HL-60/S4 treated with phorbol 12-myristate 13-acetate at 8.2 ng/mL for 4 days and 3 days (cell line): ENCODE results near the gene CCSER2.
"Not testable (repeated sequence)": the region's sequence is repeated elsewhere in the genome, so short reads cannot be mapped to it uniquely, and the experiment has no call there.

Experiments used
- in situ Hi-C: fragments of 300-500 bp; cut with MboI; formaldehyde crosslinking; loops from 2 replicates; pipeline ENCODE4 v1.15.0; 2022; ENCODE audit warnings: low sequenced_read_pairs

The CCSER2 gene

DNA sequence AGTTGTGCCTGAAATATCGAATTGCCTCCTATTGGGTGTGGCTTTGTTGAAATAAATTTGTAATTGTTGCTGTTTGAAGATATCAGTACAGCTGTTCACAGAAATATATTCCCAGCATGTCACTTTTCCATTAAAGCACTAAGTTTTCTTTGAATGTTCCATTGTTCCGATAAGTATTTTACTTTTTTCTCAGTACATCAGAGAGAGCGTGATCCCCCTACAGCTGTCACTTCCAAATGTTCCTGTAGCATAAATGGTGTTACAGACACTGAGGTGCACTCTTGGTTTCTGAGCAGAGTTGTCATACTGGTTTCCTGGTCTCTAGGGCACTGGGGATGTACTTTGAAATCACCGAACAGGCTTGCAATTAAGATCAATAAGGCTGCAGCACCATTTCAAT is 189.2 kb downstream of the CCSER2 start:
- in situ Hi-C loops = no loop called here

DNA sequence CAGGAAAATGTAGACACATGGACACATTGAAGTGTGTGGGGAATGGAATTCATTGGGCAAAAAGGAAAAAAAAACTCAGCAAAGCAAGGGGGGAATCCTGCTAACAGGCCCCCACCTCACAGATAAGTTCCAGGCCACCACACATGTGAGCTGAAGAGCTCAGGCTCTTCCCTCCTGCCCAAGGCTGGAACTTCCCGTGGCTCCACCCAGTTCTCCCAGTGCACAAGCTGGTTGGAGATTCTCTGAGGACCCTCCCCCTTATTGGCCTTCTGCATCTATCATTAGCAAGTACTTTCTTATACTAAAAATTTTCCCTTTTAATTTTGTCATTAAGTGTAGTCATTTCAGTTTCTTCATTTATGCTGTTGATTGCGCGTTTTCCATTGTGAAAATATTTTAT is 190.8 kb downstream of the CCSER2 start:
- in situ Hi-C loops = no loop called here

DNA sequence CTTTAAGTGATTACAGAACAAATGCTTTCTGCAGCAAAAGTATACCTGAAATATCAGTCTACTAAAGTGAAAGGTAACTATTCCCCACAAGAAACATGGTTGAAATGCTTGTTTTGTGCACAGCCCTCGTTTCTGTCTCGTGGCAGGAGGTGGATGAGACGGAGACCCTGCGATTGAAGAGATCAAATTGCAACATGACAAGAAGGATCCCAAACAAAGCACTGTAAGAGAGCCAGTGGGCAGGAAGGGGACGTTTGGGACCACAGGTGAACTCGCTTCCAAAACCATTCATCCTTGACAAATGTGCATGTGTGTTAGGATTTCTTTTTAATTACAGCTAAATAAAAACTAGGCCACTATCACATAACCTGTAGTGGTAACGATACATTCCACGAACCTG is 192.6 kb downstream of the CCSER2 start:
- in situ Hi-C loops = no loop called here

DNA sequence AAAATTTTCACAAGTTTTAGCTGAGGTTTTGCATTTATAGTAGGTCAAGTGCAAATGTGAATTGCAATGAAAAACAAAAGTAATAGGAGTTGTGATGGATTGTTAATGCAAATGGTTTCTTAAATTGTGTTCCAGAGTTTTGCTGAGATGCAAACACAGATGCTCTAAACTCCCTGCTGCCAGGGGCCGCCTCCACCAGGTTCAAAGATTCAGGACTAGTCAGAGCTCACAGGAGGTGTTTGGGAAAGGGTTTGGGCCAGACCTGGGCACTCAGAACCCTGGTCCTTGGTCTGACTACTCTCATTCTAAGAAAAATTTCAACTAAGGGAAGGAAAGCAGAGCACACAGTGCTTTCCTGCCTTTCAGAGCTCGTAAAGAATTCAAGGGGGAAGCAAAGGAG is 193.1 kb downstream of the CCSER2 start:
- in situ Hi-C loops = no loop called here

DNA sequence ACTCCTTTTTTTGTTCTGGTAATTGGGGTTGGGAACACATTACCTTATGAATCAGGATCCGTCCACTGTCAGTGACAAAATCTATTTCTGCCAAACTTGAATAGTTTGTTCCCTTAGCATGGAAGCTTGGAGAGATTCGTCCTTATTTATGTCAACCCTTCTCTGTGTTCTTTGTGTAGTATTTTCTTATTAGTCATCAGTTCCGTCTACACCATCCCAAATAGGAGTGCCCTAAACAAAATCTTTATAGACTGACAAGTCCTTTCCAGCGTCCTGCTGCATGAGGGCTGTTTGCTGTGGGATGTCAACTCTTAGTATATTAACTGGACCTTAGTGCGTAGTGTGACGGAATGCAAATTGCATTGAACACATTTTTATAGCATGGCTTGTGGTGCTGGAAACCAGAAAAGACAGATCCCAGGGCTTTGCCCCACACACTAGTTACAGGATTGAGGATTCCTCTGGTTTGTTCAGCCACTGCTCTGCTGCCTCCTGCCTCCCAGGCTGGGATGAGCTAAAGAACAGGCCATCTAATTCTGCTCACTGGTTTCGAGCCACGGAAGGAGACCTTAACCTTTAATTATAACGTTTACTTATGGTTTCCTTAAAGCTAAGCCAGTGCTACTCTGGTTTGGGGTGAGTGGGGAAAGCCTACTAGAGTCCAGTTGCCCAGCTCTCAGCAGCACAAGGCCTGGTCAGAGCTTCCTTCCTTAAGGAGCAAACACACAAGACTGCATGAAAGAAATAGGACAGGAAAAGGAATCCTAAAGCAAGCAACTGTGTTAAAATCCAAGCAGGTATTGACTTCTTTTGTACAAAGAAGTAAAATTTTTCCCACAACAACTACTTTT is 194.4 kb downstream of the CCSER2 start:
- in situ Hi-C loops = no loop called here

DNA sequence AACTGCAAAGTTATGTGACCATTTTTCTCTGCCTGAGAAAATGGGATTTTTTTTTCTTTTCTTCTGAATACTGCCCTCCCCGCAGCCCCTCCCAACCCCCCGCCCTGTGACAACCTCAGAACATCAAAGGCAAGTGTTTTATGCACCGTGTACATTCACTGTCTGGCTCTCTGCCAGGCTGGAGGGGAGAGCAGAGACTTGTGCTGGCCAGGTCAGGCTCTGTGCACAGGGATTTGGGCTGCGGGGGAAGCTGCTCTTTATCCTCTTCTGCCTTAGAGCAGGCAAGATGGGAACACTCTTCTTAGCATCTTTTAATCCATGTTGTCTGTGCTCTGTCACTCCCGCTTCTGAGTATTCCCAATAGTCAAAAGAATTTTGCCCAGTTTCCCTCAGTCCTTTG is 195.1 kb downstream of the CCSER2 start:
- in situ Hi-C loops = no loop called here

DNA sequence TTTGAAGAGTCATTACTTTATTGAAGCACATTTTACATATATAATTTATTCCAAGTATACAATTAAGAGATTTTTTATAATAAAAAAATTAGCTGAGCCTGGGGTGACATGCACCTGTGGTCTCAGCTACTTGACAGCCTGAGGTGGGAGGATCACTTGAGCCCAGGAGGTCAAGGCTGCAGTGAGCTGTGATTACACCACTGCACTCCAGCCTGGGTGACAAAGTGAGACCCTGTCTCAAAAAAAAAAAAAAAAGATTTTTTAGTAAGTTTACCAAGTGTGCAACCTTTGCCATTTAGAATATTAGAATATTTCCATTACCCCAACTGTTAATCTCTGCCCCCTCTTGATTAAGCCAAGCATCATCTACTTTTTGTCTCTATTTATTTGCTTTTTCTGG is 196.0 kb downstream of the CCSER2 start:
- in situ Hi-C loops = no loop called here

DNA sequence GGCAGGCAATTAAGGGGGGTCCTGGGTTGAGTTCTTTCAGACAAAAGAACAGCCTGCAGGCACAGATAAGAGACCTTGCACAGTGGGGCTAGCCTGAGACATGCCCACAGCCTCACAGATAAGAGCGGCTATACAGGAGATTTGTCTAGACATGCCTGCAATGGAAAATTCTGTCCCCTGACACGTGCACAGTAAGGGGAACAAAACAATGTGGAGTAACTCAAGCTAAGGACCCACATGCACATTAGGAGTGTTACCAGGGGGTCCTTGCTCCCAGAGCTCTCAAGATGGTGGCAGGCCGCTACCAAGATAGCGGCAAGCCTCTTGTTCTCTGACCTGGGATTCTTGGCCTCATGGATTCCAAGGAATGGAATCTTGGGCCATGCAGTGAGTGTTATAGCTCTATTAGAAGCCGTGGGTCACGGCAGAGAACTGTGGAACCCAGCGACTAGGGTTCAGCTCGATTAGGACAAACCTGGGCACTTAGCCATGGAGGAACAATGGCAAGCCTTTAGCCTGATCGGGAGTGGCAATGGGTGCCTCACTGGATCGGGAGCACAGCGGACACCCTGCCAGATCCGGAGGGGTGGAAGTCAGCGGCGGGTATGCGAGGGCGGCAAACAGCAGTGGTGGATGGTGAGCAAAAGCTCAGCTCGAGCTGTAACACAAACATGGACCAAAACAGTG is 196.9 kb downstream of the CCSER2 start:
- in situ Hi-C loops = no loop called here

DNA sequence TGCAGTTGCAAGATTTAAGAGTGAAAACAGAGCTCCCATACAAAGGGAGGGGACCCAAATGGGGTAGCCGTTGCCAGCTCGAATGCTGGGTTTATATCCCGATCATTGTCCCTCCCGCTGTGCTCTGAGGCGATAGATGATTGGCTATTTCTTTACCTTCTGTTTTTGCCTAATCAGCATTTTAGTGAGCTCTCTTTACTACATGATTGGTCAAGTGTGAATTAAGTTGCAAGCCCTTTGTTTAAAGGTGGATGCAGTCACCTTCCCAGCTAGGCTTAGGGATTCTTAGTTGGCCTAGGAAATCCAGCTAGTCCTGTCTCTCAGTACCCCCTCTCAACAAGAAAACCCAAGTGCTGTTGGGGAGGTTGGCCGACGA is 197.4 kb downstream of the CCSER2 start:
- in situ Hi-C loops = not testable (repeated sequence)

DNA sequence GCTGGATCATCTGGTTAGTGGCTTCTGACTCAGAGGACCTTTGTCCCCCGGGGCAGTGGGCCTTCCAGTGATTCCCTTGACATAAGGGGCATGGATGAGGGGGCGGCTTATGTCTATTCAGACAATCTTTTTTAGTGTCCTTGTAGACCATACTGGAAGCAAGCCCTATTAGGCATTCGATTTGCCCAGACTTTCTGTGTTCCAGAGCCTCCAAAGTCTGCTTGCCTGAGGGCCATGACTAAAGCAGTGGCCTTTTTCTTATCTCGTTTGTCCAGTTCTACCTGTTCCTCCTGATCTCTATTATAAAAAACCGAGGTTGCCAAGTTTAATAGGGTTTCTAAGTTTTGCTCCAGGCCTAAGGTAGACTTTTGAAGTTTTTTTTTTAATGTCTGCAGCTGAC is 199.0 kb downstream of the CCSER2 start:
- in situ Hi-C loops = not testable (repeated sequence)

DNA sequence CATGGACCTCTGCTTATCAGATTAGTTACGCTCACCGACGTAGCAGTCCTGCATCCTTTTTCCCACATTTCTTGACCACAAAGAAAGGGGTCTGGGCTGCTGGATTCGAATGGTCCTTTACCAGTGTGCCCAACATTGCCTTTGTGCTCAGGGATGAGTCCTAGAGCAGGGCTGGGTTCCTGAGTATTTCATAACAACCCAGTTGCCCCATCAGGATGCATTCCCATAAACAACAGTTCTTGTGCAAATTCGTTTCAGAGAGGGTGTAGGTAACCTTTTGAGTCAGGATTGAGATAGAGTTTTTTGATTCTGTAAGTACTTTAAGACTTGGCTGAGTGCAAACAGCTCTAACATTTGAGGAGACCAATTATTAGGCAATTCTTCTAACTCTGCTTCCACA is 200.1 kb downstream of the CCSER2 start:
- in situ Hi-C loops = not testable (repeated sequence)

DNA sequence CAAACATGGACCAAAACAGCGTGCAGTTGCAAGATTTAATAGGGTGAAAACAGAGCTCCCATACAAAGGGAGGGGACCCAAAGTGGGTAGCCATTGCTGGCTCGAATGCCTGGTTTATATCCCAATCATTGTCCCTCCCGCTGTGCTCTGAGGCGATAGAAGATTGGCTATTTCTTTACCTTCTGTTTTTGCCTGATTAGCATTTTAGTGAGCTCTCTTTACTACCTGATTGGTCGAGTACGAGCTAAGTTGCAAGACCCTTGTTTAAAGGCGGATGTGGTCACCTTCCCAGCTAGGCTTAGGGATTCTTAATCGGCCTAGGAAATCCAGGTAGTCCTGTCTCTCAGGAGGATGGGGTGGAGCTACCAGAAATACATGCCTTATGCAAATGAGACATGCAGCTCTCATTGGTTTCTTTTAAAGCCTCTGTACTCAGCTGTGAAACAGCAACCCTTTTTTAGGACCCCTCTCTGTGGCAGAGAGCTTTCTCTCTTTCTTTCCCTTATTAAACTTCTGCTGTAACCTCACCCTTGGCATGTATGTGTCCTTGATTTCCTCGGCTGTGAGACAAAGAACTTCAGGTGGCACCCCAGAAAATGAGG is 202.4 kb downstream of the CCSER2 start:
- in situ Hi-C loops = loop anchor here (10.0 kb wide), 1 partner anchor 266 kb away; no protein-coding TSS in a partner anchor

DNA sequence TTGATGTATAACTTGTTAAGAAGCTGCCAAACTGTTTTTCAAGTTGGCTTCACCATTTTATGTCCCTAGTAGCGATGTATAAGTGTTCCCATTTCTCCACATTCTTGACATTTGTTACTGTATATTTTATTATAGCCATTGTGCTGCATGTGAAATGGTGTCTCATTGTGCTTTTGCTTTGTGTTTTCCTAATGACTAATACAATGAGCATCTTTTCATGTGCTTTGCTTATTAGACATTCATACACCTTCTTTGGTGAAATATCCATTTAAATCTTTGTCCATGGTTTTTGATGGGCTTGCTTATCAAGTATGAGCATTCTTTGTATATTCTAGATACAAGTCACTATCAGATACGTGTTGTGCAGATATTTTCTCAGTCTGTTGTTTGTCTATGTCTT is 203.0 kb downstream of the CCSER2 start:
- in situ Hi-C loops = loop anchor here (10.0 kb wide), 1 partner anchor 267 kb away; no protein-coding TSS in a partner anchor

DNA sequence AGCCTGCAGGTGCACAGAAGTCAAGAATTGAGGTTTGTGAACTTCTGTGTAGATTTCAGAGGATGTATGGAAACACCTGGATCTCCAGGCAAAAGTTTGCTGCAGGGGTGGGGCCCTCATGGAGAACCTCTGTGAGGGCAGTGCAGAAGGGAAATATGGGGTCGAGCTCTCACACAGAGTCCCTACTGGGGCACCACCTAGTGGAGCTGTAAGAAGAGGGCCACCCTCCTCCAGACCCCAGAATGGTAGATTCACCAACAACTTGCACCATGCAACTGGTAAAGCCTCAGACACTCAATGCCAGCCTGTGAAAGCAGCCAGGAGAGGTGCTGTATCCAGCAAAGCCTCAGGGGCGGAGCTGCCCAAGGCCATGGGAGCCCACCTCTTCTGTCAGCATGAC is 205.8 kb downstream of the CCSER2 start:
- in situ Hi-C loops = loop anchor here (10.0 kb wide), 1 partner anchor 269 kb away; no protein-coding TSS in a partner anchor

DNA sequence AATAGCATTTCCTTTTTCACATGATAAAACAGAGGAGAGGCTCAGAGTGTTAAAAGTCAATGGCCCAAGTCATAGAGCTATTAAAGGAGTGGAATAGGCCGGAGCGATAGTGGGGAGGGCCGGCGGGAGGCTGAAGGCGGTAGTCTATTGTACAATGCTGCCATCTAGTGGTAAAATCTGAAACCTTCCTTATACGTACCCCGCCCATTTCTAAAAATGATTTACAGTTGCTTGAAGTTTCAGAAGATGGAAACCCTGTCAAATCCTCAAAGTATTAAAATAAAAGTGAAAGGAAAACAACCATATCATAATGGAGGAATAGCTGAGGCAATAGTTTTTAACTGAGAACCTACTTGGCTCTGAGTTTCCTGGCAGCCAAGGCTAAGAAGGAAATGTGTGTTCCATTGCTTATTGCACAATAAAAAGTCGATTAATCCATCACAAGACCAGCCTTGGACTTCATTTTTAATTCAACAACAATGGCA is 209.1 kb downstream of the CCSER2 start:
- in situ Hi-C loops = loop anchor here (10.0 kb wide), 1 partner anchor 273 kb away; no protein-coding TSS in a partner anchor

DNA sequence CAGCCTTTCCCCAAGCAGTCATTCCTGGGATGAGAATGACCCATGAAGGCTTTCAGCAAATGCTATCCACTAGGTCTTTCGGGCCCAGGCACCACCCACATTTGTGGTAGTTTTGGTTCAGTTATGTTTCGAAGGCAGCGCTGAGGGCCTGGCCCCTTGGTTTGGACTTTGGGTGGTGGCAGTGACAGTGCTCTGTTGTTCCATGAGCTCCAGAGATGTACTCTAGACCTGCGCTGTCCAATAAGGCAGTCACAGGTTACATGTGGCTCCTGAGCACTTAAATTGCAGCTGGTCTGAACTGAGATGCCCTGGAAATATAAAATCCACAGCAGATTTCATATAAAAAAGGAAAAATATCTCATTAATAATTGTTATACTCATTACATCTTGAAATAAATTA is 209.6 kb downstream of the CCSER2 start:
- in situ Hi-C loops = loop anchor here (10.0 kb wide), 1 partner anchor 273 kb away; no protein-coding TSS in a partner anchor

DNA sequence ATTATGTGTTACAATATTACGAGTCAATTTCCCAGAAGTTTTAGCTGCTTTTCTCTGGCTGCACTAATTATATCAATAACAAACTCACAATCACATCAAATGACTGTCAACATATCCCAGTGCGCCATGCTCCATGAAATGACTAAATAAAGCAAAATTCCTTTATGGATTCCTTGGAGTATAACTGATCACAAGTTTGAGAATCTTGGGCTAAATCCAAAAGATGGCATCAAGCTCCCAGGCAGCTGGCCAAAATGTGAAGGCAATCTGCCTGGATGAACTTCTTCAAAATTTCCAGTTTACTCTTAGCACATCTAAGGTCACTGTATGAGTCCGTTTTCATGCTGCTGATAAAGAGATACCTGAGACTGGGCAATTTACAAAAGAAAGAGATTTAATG is 210.8 kb downstream of the CCSER2 start:
- in situ Hi-C loops = loop anchor here (10.0 kb wide), 1 partner anchor 274 kb away; no protein-coding TSS in a partner anchor

DNA sequence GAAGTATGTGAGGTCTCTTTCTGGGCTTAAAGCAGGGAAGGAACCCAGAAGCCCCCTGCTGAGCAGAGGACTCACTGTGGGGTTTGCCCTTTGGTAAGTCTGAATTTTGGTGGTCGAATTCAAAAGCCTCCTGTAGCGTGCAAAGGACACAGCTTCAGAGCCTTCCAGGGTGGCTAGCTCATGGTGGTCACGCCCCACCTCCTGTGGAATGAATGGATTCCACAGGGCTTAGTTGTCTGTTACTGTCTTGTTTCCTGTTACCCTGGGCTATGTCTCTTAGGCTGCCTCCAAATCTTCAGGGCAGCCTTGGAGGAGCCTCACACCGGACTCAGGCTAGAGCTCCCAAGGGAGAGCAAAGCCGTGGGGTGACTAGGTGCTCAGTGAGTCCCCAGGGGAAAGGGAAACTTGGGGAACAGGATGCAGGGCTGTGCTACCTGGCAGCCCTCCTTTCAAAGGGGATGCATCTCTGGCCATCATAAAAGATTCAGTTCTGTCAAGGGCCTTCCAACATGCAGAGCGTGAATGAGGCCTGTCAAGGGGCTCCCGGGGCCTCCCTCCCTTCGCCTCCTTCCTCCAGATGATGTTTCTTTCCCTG is 211.7 kb downstream of the CCSER2 start:
- in situ Hi-C loops = no loop called here

DNA sequence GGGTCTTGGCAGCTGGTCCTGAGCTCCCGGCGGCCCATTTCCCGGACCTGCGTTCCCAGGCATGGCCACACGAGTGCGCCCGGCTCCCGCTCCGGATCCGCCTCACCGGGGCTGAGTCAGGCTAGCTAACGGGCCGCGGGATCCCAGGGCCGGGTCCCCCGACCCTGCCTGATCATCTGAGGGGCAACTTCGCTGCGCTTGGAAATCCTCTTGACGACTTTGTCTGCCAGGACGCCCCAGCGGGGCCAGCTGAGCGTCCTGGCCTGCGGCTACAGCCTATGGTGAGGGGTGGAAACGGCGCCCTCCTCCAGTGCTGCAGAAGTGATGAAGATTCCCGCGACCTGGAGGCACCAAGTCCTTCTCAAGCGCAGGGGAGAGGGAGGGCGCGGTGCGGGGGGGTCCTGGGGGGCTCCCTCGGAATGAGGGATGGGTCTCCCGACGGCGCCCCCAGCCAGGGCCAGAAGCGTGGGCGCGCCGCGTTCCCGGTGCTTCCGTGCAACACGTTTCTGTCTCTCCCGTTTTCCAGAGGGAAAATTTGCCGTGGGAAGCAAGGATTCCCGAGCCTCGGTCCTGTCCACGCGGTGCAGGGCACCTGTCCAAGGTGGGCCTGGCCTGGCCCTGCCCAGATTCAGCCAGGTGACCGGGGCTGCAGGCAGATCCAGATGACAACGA is 212.4 kb downstream of the CCSER2 start:
- in situ Hi-C loops = no loop called here

DNA sequence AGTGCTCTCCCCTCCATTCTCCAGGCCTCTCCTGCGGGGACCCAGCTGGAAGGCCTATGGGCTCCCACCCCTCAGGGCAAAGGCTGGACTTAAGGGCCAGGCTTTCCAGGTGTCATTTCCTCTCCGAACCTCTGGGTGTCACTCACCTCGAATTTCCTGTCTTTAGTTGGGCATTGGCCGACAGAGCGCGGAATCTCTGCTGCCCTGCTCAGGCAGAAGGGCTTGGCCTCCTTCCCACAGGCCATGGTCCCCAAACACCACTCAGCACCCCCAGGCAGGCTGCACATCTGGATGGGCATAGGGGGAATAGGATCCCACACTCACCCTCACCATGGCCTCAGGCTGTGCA is 212.9 kb downstream of the CCSER2 start:
- in situ Hi-C loops = no loop called here
